NCI-H1694 (cell line): ENCODE results near the gene INSL3.

Experiments used
- DNase-seq: peaks from one replicate; lab custom pipeline; 2025; lab: John Stamatoyannopoulos, UW

The INSL3 gene

DNA sequence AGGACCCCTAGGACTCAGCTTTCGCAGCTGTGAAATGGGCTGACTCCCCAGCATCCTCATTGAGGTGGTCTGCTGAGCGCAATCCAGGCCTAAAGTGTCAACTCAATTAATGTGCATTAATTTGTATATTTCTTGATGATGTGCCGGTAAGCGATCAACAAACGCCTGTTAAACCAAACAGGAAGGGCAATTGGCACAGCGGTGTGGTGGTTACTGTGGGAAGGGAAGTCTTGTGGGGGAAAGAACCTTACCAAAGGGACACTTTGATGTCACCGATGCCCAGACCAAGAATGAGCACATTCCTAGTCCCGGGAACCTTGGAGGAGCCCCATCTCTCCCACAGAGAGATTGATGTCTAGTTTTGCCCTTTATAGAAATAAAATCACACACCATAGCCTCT lies 24.8 kb upstream of the INSL3 start:
- DNase-seq = no peak

DNA sequence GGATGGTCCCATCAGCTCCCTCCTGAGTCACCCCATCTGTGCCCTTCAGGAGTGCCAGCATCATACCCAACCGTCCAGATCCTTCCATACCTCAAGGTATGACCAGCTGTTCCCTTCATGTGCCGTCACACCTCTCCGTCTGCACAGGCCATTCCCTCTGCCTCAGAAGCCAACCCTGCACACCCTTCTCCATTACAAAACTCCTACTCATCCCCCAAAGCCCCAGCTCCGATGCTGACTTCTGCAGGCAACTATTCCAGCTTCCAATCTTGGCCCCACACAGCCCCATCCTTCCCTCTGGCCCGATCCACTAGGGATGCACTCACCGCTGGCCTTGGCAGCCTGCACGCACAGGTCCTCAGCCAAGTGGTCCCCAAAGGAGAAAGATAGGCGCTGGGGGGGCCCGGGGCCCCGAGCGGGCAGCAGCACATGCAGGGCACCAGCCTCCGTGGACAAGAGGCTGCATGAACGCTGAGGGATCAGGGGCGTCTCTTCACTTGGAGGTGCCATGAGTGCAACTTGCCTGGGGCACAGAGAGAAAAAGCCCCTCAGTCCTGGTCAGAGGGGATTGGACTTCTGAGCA lies 22.7 kb upstream of the INSL3 start:
- DNase-seq = no peak

DNA sequence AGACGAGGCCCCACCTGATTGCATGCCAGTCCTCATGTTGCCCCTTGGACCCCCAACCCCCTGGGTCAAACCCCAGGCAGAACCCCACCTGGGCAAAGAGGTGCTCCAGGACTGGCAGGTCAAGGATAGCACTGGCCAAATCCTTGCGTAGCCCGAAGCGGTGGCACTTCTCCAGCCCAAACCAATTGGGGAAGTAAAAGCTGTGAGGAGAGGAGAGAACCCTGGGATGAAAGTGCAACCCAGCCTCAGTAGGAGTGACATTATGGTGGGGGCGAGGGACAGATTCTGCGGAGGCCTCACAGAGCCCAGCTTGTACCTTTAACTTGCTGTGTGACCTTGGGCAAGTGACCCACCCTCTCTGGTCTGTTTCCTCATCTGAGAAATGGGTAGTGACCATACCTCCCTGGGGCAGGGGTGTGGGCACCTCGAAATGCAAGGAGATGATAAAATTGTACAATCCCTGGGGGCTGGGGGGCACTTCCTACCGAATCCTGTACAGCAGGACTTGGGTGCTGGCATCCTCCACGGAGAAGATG lies 22.0 kb upstream of the INSL3 start:
- no peak for DNase-seq

DNA sequence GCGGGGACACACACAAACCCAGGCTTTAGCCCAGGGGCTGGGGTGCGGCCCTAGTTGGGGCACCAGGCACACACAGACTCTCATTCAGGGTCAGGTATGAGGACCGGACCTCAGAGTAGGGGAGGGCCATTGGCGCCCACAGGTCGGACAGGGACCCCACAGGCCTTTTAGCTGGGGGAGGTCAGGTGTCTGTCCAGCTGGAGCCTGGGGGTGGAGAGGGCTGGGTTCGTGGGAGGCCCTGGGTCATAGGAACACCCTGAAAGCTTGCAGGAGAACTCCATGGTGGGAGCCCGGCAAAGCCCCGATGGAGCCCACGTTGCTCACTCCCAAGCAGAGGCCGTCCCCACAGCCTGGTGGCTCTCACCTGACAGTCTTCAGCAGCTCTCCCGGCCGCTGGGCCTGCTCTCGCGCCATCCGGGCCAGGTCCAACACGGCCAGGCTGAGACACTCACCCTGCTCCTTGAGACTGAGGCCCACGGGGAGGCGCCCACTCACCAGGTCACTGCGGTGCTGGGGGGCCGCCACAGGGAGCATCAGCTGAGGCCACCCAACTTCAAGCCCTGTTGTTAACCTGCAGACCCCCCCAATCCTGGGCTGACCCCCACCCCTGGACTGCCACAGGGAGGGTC lies 21.5 kb upstream of the INSL3 start:
- DNase-seq = no peak

DNA sequence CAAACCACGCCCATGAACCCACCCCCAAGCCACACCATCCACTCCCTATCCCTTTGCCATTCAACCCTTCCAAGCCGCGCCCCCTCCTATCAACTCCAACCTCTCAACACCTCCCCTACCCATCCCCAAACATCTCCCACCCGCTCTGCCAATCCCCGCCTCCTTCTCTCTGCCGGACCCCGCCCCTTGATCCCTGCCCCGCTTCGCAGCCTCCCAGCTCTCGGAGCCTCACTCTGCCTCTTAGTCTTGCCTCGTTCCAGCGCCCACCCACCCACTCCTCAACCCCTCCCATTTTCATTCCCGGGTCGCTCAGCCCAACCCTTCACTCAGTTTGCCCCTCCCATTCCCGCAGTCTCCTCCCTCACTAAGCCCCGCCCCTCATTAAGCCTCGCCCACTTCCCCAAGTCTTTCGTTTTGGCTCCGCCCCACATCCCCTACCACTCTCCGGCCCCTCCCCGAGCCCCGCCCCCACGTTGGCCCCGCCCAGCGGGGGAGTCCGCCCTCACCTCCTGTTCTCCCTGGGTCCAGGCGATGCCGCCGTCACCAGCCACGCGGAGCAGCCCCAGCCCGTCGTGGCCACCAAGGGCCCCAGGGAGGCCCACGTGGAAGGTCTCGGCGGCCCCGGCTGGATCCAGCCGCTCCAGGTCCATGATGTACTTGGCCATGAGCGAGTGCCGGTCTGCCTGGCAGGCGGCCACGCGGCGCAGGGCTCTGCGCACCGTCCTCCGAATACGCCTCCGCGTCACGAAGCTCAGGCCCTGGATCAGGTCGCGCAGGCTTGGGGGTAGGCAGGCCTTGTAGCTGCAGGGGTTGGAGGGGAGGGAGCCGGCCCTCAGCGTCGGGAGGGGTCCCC lies 20.7 kb upstream of the INSL3 start:
- peak; percentile 84 for DNase-seq

DNA sequence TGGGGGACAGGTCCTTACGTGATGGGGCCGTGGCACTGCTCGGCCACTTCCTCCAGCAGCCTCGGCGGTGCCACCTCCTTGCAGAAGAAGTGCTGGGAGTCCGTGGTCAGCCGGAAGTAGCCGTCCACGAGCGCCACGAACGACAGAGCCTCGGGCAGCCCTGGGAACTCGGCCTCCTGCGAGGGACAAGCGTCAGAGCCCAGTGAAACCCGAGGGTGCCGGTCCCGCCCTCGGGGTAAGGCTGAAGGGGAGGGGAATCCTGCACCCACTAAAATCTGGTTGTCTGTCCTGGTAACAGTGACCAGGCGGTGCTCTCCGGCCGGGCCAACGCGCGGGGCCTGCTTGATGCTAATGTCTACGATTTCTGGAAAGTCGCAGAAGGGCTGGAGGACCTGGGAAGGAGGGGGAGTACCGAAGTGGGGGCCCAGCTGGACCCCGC lies 20.1 kb upstream of the INSL3 start:
- no peak for DNase-seq

DNA sequence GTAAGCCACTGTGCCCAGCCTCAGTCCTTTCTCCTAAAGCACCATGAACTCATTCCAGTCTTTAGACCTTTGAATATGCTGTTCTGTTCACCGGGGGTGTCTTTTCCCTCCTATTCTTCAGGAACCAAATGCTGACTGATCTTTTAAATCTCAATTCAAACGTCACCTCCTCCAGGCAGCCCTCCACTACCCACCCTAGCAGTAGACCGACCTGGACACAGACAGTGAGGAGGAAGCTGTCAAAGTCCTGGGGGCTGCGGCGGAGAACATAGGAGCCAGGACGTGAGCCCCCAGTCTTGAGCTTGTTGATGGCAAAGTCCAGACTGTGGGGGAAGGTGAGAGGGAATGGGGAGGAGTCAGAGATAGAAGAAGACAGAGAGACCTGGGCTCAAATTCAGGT lies 18.7 kb upstream of the INSL3 start:
- no peak for DNase-seq

DNA sequence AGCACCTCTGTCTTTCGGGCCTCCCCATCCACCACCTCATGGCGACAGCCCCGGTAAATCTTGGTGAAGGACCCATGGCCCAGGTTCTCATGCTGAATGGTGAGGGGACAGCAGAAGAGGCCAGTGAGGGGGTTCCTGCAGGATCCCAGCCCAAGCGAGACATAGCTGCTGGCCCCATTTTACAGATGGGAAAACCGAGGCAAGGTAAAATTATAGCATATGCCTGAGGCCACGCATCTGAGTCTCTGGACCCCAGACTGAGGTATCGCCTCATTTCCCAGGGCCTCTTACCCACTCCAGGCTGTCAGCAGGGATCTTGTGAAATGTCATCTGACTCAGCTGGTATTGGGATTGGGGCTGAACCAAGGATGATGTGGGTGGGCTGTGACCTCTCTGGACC lies 16.7 kb upstream of the INSL3 start:
- no peak for DNase-seq

DNA sequence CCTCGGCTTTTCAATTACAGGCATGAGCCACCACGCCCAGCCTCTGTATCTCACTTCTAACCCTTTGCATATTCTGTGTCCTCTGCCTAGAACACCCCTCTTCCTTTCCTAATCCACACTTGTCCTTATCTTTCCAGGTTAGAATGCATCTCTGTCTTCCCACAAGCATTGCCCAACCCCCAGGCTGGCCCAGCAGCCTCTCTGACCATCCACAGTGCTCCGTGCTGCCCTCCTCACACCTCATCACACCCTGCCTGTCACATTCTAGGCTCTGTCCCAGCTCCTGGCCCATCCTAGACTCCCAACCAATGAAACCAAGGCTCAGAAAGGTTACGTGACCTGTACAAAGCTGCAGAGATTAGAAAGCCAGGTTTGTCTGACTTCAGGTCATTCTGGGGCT lies 15.2 kb upstream of the INSL3 start:
- DNase-seq = no peak

DNA sequence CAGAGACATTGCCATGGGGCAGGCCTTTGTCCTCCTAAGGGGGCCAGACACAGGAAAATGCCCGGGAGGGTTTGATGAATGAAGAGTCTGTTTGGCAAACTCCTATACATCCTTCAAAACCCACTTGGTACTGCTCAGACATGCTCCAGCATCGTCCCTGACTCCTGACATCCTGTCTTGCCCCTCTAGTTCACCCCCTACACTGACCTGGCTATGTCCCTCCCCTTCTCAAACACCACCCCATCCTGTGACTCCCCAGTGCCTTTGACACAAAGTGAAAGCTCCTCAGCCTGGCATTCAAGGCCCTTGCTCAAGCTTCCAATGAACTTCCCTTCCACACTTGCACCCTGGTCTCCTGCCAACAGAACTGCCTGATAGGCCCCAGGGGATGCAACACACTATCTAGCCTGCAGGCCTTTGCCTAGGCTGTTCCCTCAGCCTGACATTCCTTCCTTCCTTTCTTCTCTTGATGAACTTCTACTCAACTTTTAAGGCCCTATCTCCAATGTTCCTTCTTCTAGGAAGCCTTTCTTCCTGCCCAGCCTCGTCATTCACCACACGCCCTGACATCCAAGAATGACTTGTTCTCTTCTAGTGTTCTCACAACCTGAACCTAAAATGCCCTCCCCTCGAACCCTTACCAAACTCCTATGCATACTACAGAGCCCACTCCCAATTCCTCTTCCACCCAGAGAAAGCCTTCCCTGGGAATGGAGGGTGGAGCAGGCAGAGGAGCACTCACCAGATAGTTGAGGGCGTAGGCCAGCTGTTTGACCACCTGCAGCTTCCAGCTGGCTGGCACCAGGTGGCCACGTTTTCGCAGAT lies 14.1 kb upstream of the INSL3 start:
- no peak for DNase-seq

DNA sequence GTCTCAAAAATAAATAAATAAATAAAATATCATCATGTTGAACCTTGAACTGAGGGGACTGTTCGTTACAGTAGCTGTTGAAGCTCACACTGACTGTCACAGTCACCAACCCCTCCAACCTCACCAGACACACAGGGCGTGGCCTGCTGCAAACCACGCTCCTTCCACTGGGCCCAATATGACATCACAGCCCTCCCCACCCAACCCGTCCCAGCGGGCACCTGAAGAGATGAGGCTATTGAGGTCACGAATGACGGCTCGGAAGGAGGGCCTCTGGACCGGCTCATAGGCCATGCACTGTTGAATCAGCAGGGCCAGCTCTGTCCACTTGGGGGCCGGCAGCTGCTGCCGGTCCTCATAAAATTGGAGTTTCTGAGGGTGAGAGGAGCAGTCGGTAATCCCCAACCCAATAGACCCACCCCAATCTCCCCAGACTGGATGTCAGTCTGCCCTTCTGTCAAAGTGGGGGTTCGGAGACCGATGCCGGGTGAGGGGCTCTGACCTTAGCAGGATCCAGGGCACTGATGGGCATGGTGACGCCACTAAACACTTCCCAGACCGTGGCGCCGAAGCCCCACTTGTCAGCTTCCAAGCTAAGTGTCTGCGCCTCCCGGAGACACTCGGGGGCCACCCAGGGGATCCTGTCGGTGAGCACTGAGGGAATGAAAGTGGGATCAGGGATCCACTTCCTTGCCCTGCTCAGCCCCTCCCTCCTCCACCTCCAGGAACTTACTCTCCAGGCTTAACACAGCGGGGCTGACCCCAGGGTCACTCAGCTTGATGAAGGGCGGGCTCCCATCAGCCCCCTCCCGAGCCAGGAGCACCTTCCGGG lies 13.2 kb upstream of the INSL3 start:
- no peak for DNase-seq

DNA sequence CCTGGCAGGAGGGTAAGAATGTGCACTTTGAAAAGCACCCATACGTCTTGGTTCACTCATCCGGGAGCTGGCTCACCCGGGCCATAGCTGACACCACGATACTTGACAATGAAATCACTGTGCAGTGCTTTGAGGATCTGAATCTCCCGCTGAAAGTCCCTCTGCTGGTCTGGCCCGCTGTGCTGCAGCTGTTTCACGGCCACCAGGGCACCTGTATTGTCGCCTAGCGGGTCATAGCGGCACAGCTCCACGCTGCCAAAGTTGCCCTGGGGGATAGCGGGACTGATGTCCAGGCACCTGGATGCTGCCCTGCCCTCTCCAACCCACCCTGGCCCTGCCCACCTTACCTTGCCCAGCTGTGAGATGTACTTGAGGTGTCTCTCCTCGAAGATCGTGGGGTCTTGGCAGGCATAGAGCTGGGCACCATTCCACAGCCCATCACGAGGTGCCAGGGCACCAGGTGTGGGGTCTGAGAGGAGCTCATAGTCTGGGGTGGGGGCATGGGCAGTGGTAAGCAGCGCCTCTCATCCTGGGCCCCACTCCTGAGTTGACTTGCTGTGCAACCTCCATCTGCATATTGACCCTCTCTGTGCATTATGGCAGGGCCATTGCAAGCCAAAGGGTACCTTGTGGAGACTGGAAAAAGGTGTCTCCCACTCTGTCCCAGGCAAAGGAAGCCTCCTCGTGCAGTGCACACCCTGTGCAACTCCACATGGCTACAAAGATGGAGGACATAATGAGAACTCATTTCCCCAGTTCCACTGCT lies 11.3 kb upstream of the INSL3 start:
- no peak for DNase-seq

DNA sequence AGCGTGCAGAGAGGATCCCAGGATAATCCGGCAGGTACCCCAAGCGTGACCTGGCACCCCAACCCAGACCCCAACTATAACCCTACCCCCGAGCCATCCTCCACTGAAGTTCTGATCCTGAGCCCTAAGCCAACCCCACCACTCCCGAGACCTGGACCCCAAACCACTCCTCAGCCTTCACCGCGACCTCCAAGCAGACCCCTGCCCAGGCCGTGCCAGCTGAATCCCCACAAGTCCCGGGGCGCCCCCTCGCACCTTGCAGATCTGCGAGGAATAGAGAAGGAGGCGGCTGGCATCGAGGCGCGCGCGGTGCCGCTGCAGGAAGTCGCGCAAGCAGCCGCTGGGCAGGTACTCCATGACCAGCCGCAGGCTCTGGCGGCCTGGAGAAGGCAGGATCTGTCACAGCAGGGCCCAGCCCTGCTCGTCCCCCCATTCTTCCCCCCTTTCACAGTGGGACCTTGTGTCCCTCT lies 10.1 kb upstream of the INSL3 start:
- DNase-seq = no peak

DNA sequence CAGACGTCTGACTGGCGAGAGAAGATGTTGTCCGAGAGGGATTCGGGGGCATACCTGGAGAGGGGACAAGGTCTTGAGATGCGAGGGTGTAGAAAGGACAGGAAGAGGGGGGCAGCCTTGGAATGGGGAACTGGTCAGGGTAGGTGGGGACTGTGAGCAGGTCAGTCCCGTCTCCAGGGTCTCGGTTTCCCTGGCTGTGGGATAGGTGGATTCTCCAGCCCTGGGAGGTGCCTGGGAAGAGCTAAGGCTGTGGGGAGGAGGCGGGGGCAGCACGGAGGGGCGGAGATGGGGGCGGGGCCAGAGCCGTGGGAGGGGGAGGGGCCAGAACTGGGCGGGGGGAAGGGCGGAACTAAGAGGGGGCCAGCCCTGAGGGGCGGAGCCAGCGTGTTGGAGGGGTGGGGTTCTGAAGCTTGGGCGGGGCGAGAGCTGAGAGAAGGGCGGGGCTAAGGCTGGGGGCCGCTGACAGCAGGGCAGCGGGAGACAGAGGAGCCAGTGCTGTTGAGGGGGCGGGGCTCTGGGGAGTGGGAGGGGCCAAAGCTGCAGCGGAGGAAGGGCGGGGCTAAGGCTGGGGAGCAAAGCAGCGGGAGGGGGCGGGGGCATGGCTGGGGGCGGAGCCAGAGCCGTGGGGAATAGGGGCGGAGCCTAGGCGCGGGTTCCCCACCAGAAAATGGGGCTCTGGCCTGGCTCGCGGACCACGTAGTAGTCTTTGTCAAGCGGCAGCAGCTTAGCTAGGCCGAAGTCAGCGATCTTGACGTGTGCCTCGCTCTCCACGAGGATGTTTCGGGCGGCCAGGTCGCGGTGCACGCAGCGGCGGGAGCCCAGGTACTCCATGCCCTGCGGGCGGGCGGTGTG lies 9.5 kb upstream of the INSL3 start:
- DNase-seq = peak; percentile 73

DNA sequence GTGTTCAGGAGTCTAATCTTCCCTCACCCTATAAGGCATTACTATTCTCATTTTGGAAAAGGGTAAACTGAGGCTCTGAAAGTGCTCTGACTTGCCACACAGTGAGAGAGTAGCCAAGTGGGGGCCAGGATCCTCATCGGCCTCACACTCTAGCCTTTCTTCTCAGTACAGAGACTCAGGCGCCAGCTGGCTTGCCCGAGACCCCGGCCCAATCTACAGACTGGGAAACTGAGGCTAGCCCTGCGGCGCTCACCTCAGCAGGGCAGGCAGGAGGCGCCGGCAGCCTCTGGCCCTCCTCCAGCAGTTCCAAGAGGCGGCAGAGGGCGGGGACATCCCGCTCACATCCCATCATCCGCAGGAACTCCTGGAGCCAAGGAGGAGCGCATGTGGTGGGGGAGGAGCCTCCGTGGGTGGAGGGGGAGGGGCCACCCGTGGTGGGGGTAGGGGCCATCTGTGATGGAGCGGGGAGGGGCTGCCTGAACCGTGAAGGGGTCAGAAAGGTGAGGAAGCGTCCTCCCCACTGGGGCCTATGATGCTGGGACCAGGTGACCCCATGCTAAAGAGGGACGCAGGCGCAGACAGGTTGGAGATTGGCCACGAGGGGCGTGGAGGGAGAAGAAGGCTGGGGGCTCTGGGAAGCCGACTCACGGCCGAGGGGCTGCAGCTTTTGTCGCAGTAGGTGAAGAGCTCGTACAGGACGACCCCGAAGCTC lies 8.7 kb upstream of the INSL3 start:
- peak; percentile 37 for DNase-seq

DNA sequence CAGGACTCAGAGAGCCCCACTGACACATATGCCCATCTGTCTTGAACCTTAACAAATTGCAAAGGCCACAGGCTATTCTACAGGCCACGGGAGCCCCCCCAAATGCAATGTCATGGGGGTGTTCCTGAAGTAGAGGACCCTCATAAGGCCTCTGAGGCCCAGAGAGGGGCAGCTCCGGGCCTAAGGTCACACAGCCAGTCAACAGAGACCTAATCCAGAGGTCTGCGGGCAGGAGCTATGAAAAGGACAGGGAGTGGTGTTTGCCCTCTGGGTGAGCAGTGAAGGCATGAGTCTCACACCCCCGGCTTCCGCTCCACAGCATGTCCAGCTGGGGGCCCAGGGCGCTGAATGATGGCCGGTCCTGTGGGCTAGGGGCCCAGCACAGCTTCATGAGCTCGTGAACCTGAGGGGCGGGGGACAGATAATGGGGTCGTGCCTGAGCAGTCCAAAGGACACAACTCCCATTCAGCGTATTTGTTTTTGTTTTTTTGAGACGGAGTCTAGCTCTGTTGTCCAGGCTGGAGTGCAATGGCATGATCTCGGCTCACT lies 5.3 kb upstream of the INSL3 start:
- DNase-seq = no peak

DNA sequence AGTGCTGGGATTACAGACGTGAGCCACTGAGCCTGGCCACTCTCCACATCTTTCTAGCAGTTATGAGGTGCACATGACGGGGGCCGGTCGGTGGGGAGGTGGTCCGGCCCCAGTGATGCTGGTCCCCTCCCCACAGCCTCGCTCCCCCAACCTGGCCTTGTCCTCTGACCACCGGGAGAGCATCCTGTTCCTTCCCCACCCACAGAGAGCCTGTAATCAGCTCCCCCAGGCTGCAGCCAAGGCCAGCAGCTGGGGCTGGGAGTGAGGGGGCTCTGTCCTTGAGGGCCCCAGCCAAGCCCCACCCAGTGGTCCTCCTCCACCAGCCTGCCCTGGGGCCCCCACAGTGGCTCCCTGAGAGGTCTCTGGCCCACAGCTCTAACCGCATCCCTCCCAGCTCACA lies 3.0 kb upstream of the INSL3 start:
- DNase-seq = no peak

DNA sequence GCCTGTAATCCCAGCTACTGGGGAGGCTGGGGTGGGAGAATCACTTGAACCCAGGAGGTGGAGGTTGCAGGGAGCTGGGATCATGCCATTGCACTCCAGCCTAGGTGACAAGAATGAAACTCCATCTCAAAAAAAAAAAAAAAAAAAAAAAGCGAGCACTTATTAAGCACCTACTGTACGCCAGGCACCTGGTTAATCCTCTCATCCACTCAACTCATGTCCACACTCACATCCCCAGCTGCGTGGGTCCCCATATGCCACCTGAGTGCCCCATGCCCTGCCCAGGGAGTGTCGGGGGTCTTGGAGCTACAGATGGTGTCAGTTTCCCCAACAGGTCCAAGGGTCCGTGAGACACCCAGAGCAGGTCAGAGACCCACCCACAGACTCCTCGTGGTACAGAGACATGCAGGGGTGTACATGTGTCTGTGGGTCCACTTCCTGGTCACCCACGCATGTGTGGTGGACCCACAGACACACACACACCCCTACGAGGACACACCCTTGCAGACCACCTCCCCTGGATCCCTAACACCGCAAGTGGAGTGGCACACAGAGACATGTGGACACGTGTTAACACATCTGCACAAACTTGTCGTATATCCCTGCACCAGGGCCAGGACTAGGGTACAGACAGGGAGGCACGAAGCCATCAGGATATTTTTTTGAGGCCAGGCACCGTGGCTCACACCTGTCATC lies 3.5 kb downstream of the INSL3 start:
- no peak for DNase-seq
